Tibial artery (tissue), 4 donors: ENCODE measurements around the gene CD27.
A peak's percentile ranks its signal among the peaks of the same experiment; 100 is the strongest.

Experiments used
- DNase-seq, 2 donors: peaks; one replicate each; pipeline ENCODE4 v3.0.0-alpha.2; 2019
- H3K27ac ChIP-seq, 2 donors: fragments of 200-600 bp; sonication (generic) in 1 of 2; 1 replicate in 1 of 2; 2 replicates in 1 of 2; pipeline ENCODE4 v1.5.1; 2018 to 2019; ENCODE audit warnings: mild to moderate bottlenecking in 1 of 2
- H3K27me3 ChIP-seq, 2 donors: fragments of 200-600 bp; sonication (generic) in 1 of 2; one replicate each; pipeline versions ENCODE4 v1.5.1 to v1.6.0; 2016 to 2019
- H3K36me3 ChIP-seq, 3 donors: fragments of 200-600 bp; sonication (generic) in 2 of 3; one replicate each; pipeline ENCODE4 v1.5.1; 2016 to 2019; ENCODE audit warnings: mild to moderate bottlenecking in 2 of 3
- H3K4me1 ChIP-seq, 4 donors: fragments of 200-600 bp; sonication (generic) in 2 of 4; 1 replicate in 3 of 4; 2 replicates in 1 of 4; pipeline ENCODE4 v1.5.1; 2016 to 2019
- H3K4me3 ChIP-seq, 2 donors: fragments of 200-600 bp; sonication (generic) in 1 of 2; 1 replicate in 1 of 2; 2 replicates in 1 of 2; pipeline ENCODE4 v1.5.1; 2018 to 2019; ENCODE audit warnings: mild to moderate bottlenecking in 2 of 2
- H3K9me3 ChIP-seq, 3 donors: fragments of 200-600 bp; sonication (generic) in 1 of 3; one replicate each; pipeline ENCODE4 v1.5.1; 2016 to 2019
- CTCF ChIP-seq, 2 experiments: fragments of 200-600 bp in 1 of 2; fragments of 450-650 bp in 1 of 2; IDR thresholded peaks; one replicate each; pipeline ENCODE4 v1.5.1; 2017 to 2019; ENCODE audit warnings: antibody characterized with exemption in 2 of 2, mild to moderate bottlenecking in 1 of 2, moderate library complexity in 1 of 2
- intact Hi-C: fragments of 100-400 bp; cut with DNase I; formaldehyde crosslinking; loops from one replicate; pipeline ENCODE4 v1.15.0; 2023; ENCODE audit warnings: low total_unique reads

Gene CD27

GRCh38 chr12:6438345-6438744, 6.4 kb upstream of the CD27 start:
- no peak overlapping the region for H3K4me3 ChIP-seq
- peaks cover 0 to 38% (median 8%) of the 10 kb centered on the region in 3 donors for H3K36me3 ChIP-seq
- H3K4me1 ChIP-seq, result no peaks in the 10 kb centered on the region
- no peak overlapping the region for H3K27ac ChIP-seq
- no peaks in the 10 kb centered on the region for H3K27me3 ChIP-seq
- no peak for TF ChIP-seq CTCF (IDR thresholded peaks at IDR 0.05)
- intact Hi-C loops, result no loop called here
- H3K9me3 ChIP-seq, result no peaks in the 10 kb centered on the region
- no peak for DNase-seq

- Histone ChIP-seq H3K36me3 (peaks cover 3 to 57% (median 9%) of the 10 kb centered on the region in 3 donors), H3K27me3 (no peaks in the 10 kb centered on the region), H3K9me3 (no peaks in the 10 kb centered on the region), H3K4me3 (no peak overlapping the region), H3K27ac (no peak overlapping the region), H3K4me1 (no peaks in the 10 kb centered on the region)
- DNase-seq, result no peak
- no peak for TF ChIP-seq CTCF (IDR thresholded peaks at IDR 0.05)
- intact Hi-C loops, result no loop called here
Measured at GRCh38 chr12:6440391-6440790, 4.4 kb upstream of the CD27 start.

GRCh38 chr12:6442836-6443235, 1.9 kb upstream of the CD27 start:
- intact Hi-C loops, result no loop called here
- no peak overlapping the region for H3K27ac ChIP-seq
- no peak overlapping the region for H3K4me3 ChIP-seq
- no peaks in the 10 kb centered on the region for H3K9me3 ChIP-seq
- peaks cover 11 to 81% (median 33%) of the 10 kb centered on the region in 3 donors for H3K36me3 ChIP-seq
- no peak for DNase-seq
- no peaks in the 10 kb centered on the region for H3K4me1 ChIP-seq
- no peak for TF ChIP-seq CTCF (IDR thresholded peaks at IDR 0.05)
- H3K27me3 ChIP-seq, result no peaks in the 10 kb centered on the region

- H3K27ac ChIP-seq, result no peak overlapping the region
- intact Hi-C loops, result no loop called here
- H3K4me3 ChIP-seq, result no peak overlapping the region
- DNase-seq, result peak in 1 of 2 donors; percentile 17
- H3K4me1 ChIP-seq, result no peaks in the 10 kb centered on the region
- H3K27me3 ChIP-seq, result no peaks in the 10 kb centered on the region
- no peaks in the 10 kb centered on the region for H3K9me3 ChIP-seq
- peaks cover 12 to 82% (median 37%) of the 10 kb centered on the region in 3 donors for H3K36me3 ChIP-seq
- TF ChIP-seq CTCF (IDR thresholded peaks at IDR 0.05), result no peak
Measured at GRCh38 chr12:6443361-6443983, 1.3 kb upstream of the CD27 start.

- no peak for TF ChIP-seq CTCF (IDR thresholded peaks at IDR 0.05)
- Histone ChIP-seq H3K4me1 (peaks cover 0 to 3% (median 1%) of the 10 kb centered on the region in 4 donors), H3K4me3 (no peak overlapping the region), H3K36me3 (peaks cover 12 to 80% (median 32%) of the 10 kb centered on the region in 3 donors), H3K9me3 (no peaks in the 10 kb centered on the region), H3K27me3 (no peaks in the 10 kb centered on the region), H3K27ac (no peak overlapping the region)
- intact Hi-C loops, result no loop called here
- no peak for DNase-seq
Measured at GRCh38 chr12:6444031-6444430, 724 bp upstream of the CD27 start.
